ENCODE measurements around the gene B3GALT6.

- no peak for TF ChIP-seq CTCF (IDR thresholded peaks at IDR 0.05)
- TF ChIP-seq POLR2A (IDR thresholded peaks at IDR 0.05), result no peak
Observed at GRCh38 chr1:1211541-1212441, 20.2 kb upstream of the B3GALT6 start.

All from stomach (tissue), 4 donors.